A673 (cell line): ENCODE measurements around the gene RNF13. TPM values are rescaled to one million over a fixed set of nuclear protein-coding genes. Genes with fewer than 3 reads are reported as not detected.

ENCODE experiments used
- BruUV-seq: library from RNA; stranded (reverse); fragments of 400-500 nt; replicated peaks from 2 replicates; lab custom pipeline; 2021; lab: Mats Ljungman, UMichigan
- CTCF ChIA-PET: fragments of 300-600 bp; sonication (Branson Sonifier 250); formaldehyde crosslinking; loops from one replicate; lab custom pipeline; 2022; ENCODE audit warnings: antibody characterized with exemption; lab: Charles Lee
- POLR2A ChIA-PET: fragments of 300-600 bp; sonication (Branson Sonifier 250); formaldehyde crosslinking; loops from one replicate; lab custom pipeline; 2022; ENCODE audit warnings: antibody characterized with exemption; ENCODE audit not compliant: low non-redundant PET; lab: Charles Lee
- DNase-seq: peaks from one replicate; pipeline ENCODE4 v3.0.0-alpha.2; 2015; ENCODE audit warnings: low spot score
- H3K27ac ChIP-seq: fragments of 200-600 bp; sonication (generic); 2 replicates; pipeline ENCODE4 v1.5.1; 2016; ENCODE audit warnings: mixed run types, low read depth, mild to moderate bottlenecking, mixed read lengths, antibody characterized with exemption, low read length; ENCODE audit not compliant: poor library complexity, severe bottlenecking
- H3K27me3 ChIP-seq: fragments of 200-600 bp; sonication (generic); replicated peaks from 2 replicates; pipeline ENCODE4 v1.6.1; 2017; ENCODE audit warnings: mixed run types, low read depth, mild to moderate bottlenecking, mixed read lengths, antibody characterized with exemption, low read length; ENCODE audit not compliant: insufficient read depth, poor library complexity
- H3K36me3 ChIP-seq: fragments of 200-600 bp; sonication (generic); 2 replicates; pipeline ENCODE4 v1.6.1; 2016; ENCODE audit warnings: mixed run types, mild to moderate bottlenecking, mixed read lengths, antibody characterized with exemption, low read length; ENCODE audit not compliant: insufficient read depth, poor library complexity, severe bottlenecking
- H3K4me1 ChIP-seq: fragments of 200-600 bp; sonication (generic); 2 replicates; pipeline ENCODE4 v1.6.1; 2017; ENCODE audit warnings: mixed run types, mild to moderate bottlenecking, mixed read lengths, antibody characterized with exemption, low read length; ENCODE audit not compliant: insufficient read depth, poor library complexity, severe bottlenecking
- H3K4me3 ChIP-seq: fragments of 200-600 bp; sonication (generic); 2 replicates; pipeline ENCODE4 v1.5.1; 2016; ENCODE audit warnings: low read depth, mixed run types, mild to moderate bottlenecking, mixed read lengths, low read length; ENCODE audit not compliant: poor library complexity, severe bottlenecking
- H3K9me3 ChIP-seq: fragments of 200-600 bp; sonication (generic); 2 replicates; pipeline ENCODE4 v1.6.1; 2016; ENCODE audit warnings: mixed run types, low read depth, mild to moderate bottlenecking, mixed read lengths, antibody characterized with exemption, low read length; ENCODE audit not compliant: poor library complexity, severe bottlenecking
- CTCF ChIP-seq: fragments of 300-800, 200-600 bp; sonication (generic); conservative IDR thresholded peaks from 2 replicates; pipeline ENCODE4 v1.5.1; 2017; ENCODE audit warnings: low read depth, mild to moderate bottlenecking, antibody characterized with exemption, low read length, moderate library complexity, mixed read lengths
- EZH2 ChIP-seq: fragments of 200-600 bp; sonication (generic); IDR thresholded peaks from 2 replicates; pipeline ENCODE4 v1.6.1; 2017; ENCODE audit warnings: borderline replicate concordance, low read depth, mild to moderate bottlenecking, mixed read lengths, antibody characterized with exemption, low read length; ENCODE audit not compliant: poor library complexity, severe bottlenecking
- intact Hi-C: fragments of 100-400 bp; cut with micrococcal nuclease; formaldehyde crosslinking; loops from one replicate; pipeline ENCODE4 v1.10.0; 2022; ENCODE audit not compliant: unreplicated experiment
- total RNA-seq: library from RNA; stranded (reverse); gene quantifications from 2 replicates; pipeline ENCODE4 v1.2.3, GENCODE V29; 2021

The RNF13 gene
- total RNA-seq, 1 experiment from 2014 or later = 21.7 TPM

- TF ChIP-seq CTCF = no peak
- no peak for TF ChIP-seq EZH2
- DNase-seq = no peak
- intact Hi-C loops = no loop called here
- POLR2A ChIA-PET = no interaction called here
- CTCF ChIA-PET = no interaction called here
- Histone ChIP-seq H3K36me3 (no peaks in the 10 kb centered on the region), H3K27ac (no peak overlapping the region), H3K27me3 (no peaks in the 10 kb centered on the region), H3K9me3 (peaks cover 18% of the 10 kb centered on the region), H3K4me3 (no peak overlapping the region), H3K4me1 (no peaks in the 10 kb centered on the region)
- no TSS peak for BruUV-seq
Measured at GRCh38 chr3:149992416-149993058, 179.5 kb downstream of the RNF13 start.

GRCh38 chr3:149998946-149999345 lies 185.9 kb downstream of the RNF13 start:
- Histone ChIP-seq H3K27me3 (no peaks in the 10 kb centered on the region), H3K4me3 (no peak overlapping the region)

GRCh38 chr3:149999421-149999820 lies 186.4 kb downstream of the RNF13 start:
- H3K27me3 ChIP-seq = no peaks in the 10 kb centered on the region
- POLR2A ChIA-PET = no interaction called here
- H3K9me3 ChIP-seq = peaks cover 14% of the 10 kb centered on the region
- CTCF ChIA-PET = no interaction called here
- intact Hi-C loops = no loop called here
- no peaks in the 10 kb centered on the region for H3K36me3 ChIP-seq
- no peak for DNase-seq
- no peak for TF ChIP-seq EZH2
- TF ChIP-seq CTCF = no peak
- H3K4me3 ChIP-seq = no peak overlapping the region
- no peak overlapping the region for H3K27ac ChIP-seq
- H3K4me1 ChIP-seq = no peaks in the 10 kb centered on the region
- no TSS peak for BruUV-seq

More at GRCh38 chr3:149998946-149999345, 185.9 kb downstream of the RNF13 start:
- Histone ChIP-seq H3K9me3 (peaks cover 18% of the 10 kb centered on the region), H3K36me3 (no peaks in the 10 kb centered on the region), H3K4me1 (no peaks in the 10 kb centered on the region), H3K27ac (no peak overlapping the region)
- ChIA-PET CTCF (no interaction called here), POLR2A (no interaction called here)
- TF ChIP-seq EZH2 = no peak
- no peak for TF ChIP-seq CTCF
- intact Hi-C loops = no loop called here
- DNase-seq = no peak
- BruUV-seq = no TSS peak
